Activated naive CD8-positive, alpha-beta T cell treated with anti-CD3 and anti-CD28 coated beads, Interleukin-2, amount 10 ng/mL, durations not matched to agents 7 days and 5 days (primary cell): ENCODE measurements around the gene SMLR1. TPM values are rescaled to one million over a fixed set of nuclear protein-coding genes. Genes with fewer than 3 reads are reported as not detected.
A peak's percentile ranks its signal among the peaks of the same experiment; 100 is the strongest.

Experiments
- ATAC-seq: fragments of 150-1000 bp; cut with Tn5 transposase; one replicate; pipeline ENCODE4 v1.10.0; 2021; ENCODE audit warnings: low read depth, moderate library complexity
- POLR2A ChIA-PET: fragments of 350-600 bp; sonication (Branson Sonifier 250); formaldehyde crosslinking; loops from one replicate; lab custom pipeline; 2021; ENCODE audit warnings: antibody characterized with exemption; lab: Charles Lee
- DNase-seq: peaks from one replicate; pipeline ENCODE4 v3.0.0; 2021
- H3K27ac Mint-ChIP-seq: one replicate; pipeline ENCODE4 v1.8.0; 2022; ENCODE audit warnings: mild to moderate bottlenecking, mixed read lengths
- H3K27me3 Mint-ChIP-seq: one replicate; pipeline ENCODE4 v1.8.0; 2022; ENCODE audit warnings: mild to moderate bottlenecking, moderate library complexity, mixed read lengths
- H3K36me3 Mint-ChIP-seq: one replicate; pipeline ENCODE4 v1.8.0; 2021; ENCODE audit warnings: mild to moderate bottlenecking, mixed read lengths
- H3K4me1 Mint-ChIP-seq: one replicate; pipeline ENCODE4 v1.8.0; 2021; ENCODE audit warnings: mixed read lengths
- H3K4me3 Mint-ChIP-seq: one replicate; pipeline ENCODE4 v1.8.0; 2022; ENCODE audit warnings: mild to moderate bottlenecking, moderate library complexity, mixed read lengths
- H3K9me3 Mint-ChIP-seq: one replicate; pipeline ENCODE4 v1.8.0; 2021; ENCODE audit warnings: mixed read lengths
- total RNA-seq, 2 experiments: library from RNA; stranded (reverse); gene quantifications; one replicate each; pipeline ENCODE4 v1.2.3, GENCODE V29; 2021

The SMLR1 gene
- total RNA-seq, 2 experiments from 2014 or later: not detected

DNA sequence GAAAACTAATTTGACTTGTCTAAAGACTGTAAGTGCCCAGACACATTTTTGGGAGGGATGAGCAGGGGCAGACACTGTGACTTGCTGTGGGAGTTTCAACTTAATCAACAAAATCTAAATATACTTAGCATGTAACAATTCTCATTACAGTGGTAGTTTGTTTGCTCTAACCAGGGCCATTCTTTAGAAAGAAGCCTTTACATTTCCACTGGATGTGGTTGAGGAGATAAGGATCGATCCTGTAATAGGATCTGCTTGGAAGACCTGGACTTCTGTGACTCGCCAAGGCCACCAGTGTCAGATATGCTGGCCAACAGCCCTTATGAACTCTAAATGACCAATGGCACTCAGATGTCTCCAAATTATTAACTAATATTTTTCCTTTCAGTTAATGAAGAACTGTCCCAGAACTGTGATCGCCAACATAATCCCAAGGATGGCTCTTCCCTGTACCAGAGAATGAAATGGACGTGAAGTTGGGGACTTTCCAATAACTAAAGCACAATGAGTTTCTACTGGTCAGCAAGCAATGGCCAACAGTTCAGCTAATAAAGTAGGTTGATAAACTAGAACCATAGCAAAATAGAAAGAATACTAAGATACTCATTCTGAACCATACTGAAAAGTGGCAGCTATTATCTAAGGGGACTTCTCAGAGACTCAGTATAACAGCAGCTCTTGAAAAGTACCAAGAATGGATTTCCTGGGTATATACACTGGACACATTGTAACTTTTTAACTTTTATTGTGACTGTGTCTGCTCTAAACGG, 7.5 kb downstream of the SMLR1 start:
- Mint-ChIP-seq H3K4me3 (no peak overlapping the region), H3K4me1 (no peaks in the 10 kb centered on the region), H3K27ac (no peak overlapping the region), H3K36me3 (no peaks in the 10 kb centered on the region), H3K27me3 (no peaks in the 10 kb centered on the region), H3K9me3 (no peaks in the 10 kb centered on the region)
- ATAC-seq (no peak), DNase-seq (no peak)
- POLR2A ChIA-PET: no interaction called here

DNA sequence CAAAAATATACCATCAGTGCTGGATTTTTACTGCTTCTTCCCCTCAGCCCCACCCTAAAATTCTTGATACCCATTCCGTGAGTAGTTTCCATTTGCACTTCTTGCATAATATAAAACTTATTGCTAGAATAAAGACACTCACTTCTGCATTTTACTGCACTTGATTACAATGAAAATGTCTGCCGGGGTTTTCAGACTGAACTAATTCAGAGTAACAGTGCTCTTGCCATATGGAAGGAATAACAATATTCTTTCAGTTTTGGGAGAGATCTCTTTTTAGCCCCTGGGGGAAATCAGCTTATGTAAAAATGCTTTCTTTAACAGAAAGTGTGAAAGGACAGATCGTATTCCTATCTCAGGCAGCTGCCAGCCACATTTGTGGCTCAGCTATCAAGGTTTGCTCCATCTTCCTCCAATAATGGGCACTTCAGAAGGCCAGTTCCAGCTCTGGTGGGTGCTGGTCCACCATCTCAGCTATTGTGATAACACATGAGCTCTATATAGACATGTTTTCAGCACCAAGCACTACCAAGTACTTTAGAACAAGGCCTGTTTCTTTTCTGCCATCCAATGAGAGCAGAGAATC, 8.9 kb downstream of the SMLR1 start:
- POLR2A ChIA-PET: no interaction called here
- no peaks in the 10 kb centered on the region for H3K9me3 Mint-ChIP-seq
- H3K27me3 Mint-ChIP-seq: no peaks in the 10 kb centered on the region
- H3K4me1 Mint-ChIP-seq: peaks cover 2% of the 10 kb centered on the region
- DNase-seq (no peak), ATAC-seq (no peak)
- no peak overlapping the region for H3K4me3 Mint-ChIP-seq
- H3K27ac Mint-ChIP-seq: no peak overlapping the region
- no peaks in the 10 kb centered on the region for H3K36me3 Mint-ChIP-seq

DNA sequence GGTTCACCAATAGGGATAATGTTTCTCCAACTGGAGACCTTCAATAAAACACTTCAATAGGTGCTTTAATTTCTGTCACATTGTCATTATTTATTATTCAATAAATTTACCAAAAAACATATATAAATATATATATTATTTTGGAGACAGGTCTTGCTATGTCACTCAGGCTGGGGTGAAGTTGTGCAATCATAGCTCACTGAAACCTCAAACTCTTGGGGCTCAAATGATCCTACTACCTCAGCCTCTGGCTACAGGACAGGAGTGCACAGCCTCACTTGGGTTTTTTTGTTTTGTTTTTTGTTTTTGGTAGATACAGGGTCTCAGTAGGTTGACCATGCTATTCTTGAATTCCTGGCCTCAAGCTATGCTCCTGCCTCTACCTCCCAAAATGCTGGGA, 9.9 kb downstream of the SMLR1 start:
- no peak overlapping the region for H3K4me3 Mint-ChIP-seq
- no peak overlapping the region for H3K27ac Mint-ChIP-seq
- H3K27me3 Mint-ChIP-seq: no peaks in the 10 kb centered on the region
- H3K4me1 Mint-ChIP-seq: peaks cover 2% of the 10 kb centered on the region
- no peaks in the 10 kb centered on the region for H3K9me3 Mint-ChIP-seq
- POLR2A ChIA-PET: no interaction called here
- no peaks in the 10 kb centered on the region for H3K36me3 Mint-ChIP-seq
- no peak for ATAC-seq
- DNase-seq: no peak

DNA sequence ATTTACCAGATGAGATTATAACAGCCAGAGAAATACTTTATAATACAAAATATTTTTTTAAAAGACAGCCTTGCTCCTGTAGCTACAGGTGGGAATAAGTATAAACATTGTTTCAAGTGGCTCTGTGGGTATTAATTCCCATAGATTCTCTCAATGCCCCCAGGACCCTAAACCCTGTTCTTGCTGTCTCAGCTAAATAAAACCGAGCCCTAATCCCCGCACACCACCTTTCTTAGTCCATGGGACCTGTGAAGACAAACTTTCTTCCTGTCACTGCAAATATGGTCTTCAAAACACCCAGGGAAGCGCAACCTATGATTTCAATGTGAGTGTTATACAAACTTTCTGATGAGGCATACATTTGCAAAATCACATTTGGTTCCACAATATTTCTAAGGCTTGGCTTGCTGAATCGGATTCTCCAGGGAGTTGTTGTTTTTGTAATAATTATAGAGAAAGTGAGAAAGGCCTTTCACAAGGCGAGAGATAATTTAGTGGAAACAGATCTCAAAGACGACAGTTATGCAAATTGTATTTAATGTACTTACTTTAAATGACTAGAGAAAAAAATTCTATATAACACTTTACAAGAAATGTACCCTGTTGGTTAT, 11.1 kb downstream of the SMLR1 start:
- Mint-ChIP-seq H3K4me1 (peaks cover 2% of the 10 kb centered on the region), H3K4me3 (no peak overlapping the region)

DNA sequence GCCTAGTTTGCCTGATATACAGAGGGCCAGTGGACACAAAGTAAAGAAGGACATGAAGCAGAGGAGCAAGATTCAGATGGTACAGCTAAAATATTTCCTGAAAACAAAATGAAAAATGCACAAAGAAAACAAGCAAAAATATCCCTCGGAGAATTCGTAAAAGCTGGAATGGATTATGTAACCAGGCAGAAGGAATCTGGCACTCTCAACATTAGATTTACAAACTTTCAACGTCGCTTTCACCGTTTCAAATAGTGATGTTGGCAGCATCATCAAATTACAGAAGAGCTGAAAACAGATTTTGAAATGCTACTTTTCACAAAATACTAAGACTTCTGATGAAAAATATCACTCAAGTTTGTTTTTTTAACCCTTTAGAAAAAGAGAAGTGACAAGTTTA, 11.7 kb downstream of the SMLR1 start:
- H3K9me3 Mint-ChIP-seq: no peaks in the 10 kb centered on the region
- POLR2A ChIA-PET: no interaction called here
- H3K27me3 Mint-ChIP-seq: no peaks in the 10 kb centered on the region

More for the DNA sequence above, 11.1 kb downstream of the SMLR1 start:
- Mint-ChIP-seq H3K27ac (no peak overlapping the region), H3K36me3 (no peaks in the 10 kb centered on the region), H3K27me3 (no peaks in the 10 kb centered on the region), H3K9me3 (no peaks in the 10 kb centered on the region)
- POLR2A ChIA-PET: no interaction called here
- ATAC-seq: no peak
- DNase-seq: no peak

DNA sequence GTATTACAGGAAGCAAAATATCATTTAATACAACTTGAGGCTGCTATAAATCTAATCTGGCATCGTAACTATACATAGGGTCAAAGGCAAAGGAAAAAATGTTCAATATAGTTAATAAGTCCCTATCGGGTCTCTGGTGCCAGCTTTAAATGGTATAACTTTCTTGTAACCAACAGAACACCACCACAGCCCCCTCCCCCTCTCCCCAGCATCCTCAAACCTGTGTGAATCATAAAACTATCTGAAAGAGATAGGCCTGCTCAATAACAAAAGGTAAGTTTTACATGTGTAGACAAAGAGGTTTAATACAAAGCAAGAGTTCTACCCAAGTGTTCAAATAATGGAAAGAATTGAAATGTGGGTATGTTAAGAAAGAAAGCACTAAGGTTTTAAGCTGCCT, 12.2 kb downstream of the SMLR1 start:
- Mint-ChIP-seq H3K4me1 (peaks cover 5% of the 10 kb centered on the region), H3K27me3 (no peaks in the 10 kb centered on the region), H3K36me3 (no peaks in the 10 kb centered on the region), H3K4me3 (no peak overlapping the region), H3K9me3 (no peaks in the 10 kb centered on the region), H3K27ac (no peak overlapping the region)
- DNase-seq (no peak), ATAC-seq (no peak)
- POLR2A ChIA-PET: no interaction called here

More for the DNA sequence above, 11.7 kb downstream of the SMLR1 start:
- Mint-ChIP-seq H3K36me3 (no peaks in the 10 kb centered on the region), H3K27ac (no peak overlapping the region), H3K4me1 (peaks cover 5% of the 10 kb centered on the region), H3K4me3 (no peak overlapping the region)
- ATAC-seq (no peak), DNase-seq (no peak)

DNA sequence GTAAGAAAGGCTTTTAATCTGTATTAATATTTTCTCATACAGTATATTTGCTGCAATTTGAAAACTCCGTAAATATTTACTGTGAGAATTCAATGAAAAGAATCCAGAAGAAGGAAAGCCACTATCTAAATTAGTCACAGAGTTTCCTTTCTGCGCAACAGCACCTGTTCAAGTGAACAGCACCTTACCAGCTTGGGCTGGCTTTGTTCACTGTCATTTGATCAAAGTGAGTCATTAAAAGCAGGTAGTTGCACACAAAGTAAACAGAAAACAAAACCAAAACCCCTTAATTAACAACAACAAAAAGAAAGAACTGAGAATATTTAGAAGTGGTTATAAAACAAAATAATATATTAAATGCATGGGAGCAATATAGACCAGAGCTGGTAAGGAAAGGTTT, 12.8 kb downstream of the SMLR1 start:
- Mint-ChIP-seq H3K4me1 (peaks cover 5% of the 10 kb centered on the region), H3K4me3 (no peak overlapping the region), H3K27me3 (no peaks in the 10 kb centered on the region), H3K27ac (no peak overlapping the region), H3K9me3 (no peaks in the 10 kb centered on the region), H3K36me3 (no peaks in the 10 kb centered on the region)
- ATAC-seq: no peak
- POLR2A ChIA-PET: interaction anchor here (0.5 kb wide), 1 partner anchor 59 kb away, joined by 3 read pairs; no protein-coding TSS in a partner anchor
- DNase-seq: no peak

DNA sequence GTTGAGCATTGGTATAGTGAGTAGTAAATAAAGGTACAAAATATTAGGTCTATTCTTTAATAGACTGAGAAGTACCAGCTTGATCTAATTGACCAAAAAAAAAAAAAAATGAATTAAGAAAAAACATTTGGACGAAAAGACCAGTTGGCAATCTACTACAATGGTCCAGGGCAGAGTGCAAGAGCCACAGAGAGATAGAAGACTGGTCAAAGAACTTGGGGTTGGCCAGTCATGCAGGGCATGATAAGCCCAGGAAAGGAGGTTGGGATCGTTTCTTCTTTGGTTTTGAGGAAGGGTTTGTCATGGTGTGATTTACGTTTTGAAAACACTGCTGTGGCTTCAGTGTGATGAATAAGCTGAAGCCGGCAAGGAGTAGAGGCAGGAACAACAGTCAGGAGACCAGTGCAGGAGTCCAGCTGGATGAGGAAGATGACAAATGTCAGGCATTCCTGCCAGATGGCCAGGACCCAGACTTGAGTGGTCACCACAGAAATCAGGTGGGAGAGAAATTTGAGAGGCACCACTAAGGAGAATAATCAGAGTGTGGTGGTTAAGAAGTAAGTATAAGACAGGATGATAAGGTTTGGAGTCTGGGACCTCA, 14.0 kb downstream of the SMLR1 start:
- H3K4me3 Mint-ChIP-seq: no peak overlapping the region
- DNase-seq (no peak), ATAC-seq (no peak)
- H3K4me1 Mint-ChIP-seq: peaks cover 5% of the 10 kb centered on the region
- H3K27me3 Mint-ChIP-seq: no peaks in the 10 kb centered on the region
- no peaks in the 10 kb centered on the region for H3K36me3 Mint-ChIP-seq
- POLR2A ChIA-PET: no interaction called here
- H3K9me3 Mint-ChIP-seq: no peaks in the 10 kb centered on the region
- no peak overlapping the region for H3K27ac Mint-ChIP-seq

DNA sequence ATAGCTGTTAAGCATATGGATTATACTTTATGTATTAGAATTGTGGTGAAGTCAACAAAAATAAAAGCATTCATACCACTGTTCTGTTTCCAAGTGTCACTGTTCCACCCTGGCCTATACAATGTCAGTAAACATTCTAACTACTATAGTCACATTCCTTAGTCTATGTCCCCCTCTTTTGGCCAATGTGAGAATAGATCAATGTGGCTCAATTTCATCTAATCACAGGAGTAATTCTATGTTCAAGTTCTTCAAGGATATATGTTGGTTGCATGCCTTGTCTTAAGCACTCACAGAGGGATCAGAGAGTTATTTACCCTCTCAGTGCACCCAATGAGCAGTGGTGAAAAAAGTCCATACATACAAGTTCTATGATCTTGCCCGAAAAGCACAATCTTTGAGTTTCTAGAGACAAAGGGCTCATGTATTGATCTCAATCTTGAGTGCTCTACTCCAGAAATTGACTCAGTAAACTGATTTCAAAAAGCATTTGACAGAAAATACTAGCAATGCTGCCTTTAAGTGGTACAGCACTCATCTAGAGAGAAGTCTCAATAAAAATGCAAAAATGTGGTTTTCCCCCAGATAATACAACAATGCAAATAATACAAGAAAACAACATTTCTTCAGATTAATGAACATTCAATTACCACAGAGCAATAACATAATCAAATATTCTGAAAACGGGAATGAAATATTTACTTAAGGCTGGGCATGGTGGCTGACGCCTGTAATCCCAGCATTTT, 16.5 kb downstream of the SMLR1 start:
- ATAC-seq (peak; percentile 92), DNase-seq (no peak)
- POLR2A ChIA-PET: no interaction called here
- Mint-ChIP-seq H3K9me3 (no peaks in the 10 kb centered on the region), H3K36me3 (no peaks in the 10 kb centered on the region), H3K4me3 (no peak overlapping the region), H3K27me3 (no peaks in the 10 kb centered on the region), H3K27ac (no peak overlapping the region), H3K4me1 (peaks cover 8% of the 10 kb centered on the region)

DNA sequence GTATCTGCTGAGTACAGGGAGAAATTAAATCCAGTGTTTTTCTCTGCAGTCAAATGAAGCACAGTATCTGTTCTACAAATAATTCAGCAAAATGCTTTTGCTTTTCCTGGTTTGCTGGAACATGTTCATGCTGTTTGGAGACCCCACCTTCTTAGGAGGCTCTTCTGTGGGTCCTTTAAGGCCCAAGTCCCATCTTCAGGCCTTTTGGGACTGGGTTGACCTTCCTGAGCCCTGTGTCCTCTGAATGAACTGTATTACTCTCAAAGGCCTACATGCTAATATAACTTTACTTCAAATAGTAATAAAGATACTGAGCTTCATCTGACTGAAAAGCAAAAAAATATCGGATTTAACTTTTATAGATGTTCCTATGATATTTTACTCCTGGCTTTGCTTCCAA, 19.3 kb downstream of the SMLR1 start:
- no peak overlapping the region for H3K4me3 Mint-ChIP-seq
- POLR2A ChIA-PET: no interaction called here
- no peaks in the 10 kb centered on the region for H3K9me3 Mint-ChIP-seq
- no peak for ATAC-seq
- H3K4me1 Mint-ChIP-seq: peaks cover 13% of the 10 kb centered on the region
- H3K27ac Mint-ChIP-seq: no peak overlapping the region
- no peaks in the 10 kb centered on the region for H3K36me3 Mint-ChIP-seq
- no peaks in the 10 kb centered on the region for H3K27me3 Mint-ChIP-seq
- DNase-seq: no peak

DNA sequence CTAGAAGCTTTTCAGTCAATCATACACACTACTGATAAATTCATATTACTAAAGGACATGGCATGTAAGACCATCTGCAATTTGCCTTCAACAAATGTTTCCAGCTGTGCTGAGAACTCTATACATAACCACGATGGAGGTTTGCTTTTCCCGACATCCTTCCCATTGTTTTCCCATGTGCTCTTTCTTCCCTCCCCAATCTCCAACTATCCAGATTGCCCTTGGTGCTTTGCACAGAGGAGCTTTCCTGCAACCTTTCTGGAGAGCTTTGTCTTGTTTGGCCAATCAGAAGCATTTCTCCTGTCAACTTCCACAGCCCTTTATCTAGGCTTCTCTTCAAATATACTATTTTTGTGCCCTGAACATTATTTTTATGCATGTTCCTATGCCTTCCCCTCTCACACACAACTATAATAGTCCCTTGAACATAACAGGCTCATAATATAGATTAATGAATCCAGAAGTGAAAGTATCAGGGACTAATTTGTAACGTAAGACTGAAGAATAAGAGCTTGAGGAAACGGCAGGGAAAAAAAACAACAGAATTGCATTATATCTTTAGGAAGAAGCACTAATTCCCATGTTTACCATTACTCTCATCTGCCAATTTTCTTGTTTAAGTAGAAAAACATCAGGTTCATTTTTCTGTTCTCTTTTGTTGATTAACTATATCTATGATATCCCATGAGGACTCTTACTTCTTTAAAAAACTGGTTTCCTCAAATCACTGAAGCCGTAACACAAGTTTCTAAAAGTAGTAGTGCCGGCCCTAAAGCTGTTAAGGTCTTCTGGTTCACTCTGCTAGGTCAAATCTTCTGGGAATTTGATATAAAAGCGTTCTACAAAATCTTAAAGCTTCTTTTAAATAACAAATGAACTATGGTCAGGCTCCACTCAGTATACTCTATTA, 20.1 kb downstream of the SMLR1 start:
- H3K27me3 Mint-ChIP-seq: no peaks in the 10 kb centered on the region
- no peak overlapping the region for H3K27ac Mint-ChIP-seq
- no peak for ATAC-seq
- POLR2A ChIA-PET: no interaction called here
- no peak for DNase-seq
- H3K4me1 Mint-ChIP-seq: peaks cover 13% of the 10 kb centered on the region
- H3K9me3 Mint-ChIP-seq: no peaks in the 10 kb centered on the region
- H3K4me3 Mint-ChIP-seq: no peak overlapping the region
- no peaks in the 10 kb centered on the region for H3K36me3 Mint-ChIP-seq

DNA sequence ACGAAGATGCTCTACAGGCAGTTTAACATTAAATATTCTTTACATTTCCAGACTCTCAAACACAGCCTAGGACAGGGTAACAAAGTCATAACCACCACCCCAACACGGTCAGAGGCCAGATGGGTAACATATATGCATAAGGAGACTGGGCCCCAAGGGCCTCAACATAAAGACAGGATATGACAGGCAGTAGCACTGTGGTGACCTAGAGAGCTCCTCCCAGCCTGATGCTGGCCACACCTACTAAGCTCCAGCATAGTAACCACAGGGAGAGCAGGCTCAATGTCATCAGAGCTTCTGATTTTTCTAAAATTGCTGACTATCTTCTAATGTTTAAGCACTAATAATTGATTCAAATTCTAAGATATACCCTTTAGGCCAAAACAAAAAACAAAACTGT, 21.7 kb downstream of the SMLR1 start:
- H3K27ac Mint-ChIP-seq: peak overlapping the region; percentile 37
- no peak overlapping the region for H3K4me3 Mint-ChIP-seq
- H3K4me1 Mint-ChIP-seq: peaks cover 10% of the 10 kb centered on the region
- H3K27me3 Mint-ChIP-seq: no peaks in the 10 kb centered on the region
- H3K9me3 Mint-ChIP-seq: no peaks in the 10 kb centered on the region
- POLR2A ChIA-PET: no interaction called here
- DNase-seq (peak; percentile 45), ATAC-seq (peak; percentile 100)
- no peaks in the 10 kb centered on the region for H3K36me3 Mint-ChIP-seq
